ENCODE results near the gene ATL1.

ATL1 gene

GRCh38 chr14:50667684-50667995, 107.7 kb downstream of the ATL1 start:
- Histone ChIP-seq H3K9ac (ENCODE audit: low read length) (peak overlapping the region; percentile 84), H3K4me1 (ENCODE audit: control insufficient read depth, insufficient read depth, low read length) (no peaks in the 10 kb centered on the region), H3K4me3 (ENCODE audit: low read length) (peak overlapping the region; percentile 78), H3K9me3 (ENCODE audit: control insufficient read depth, low read length) (no peaks in the 10 kb centered on the region), H3K27me3 (ENCODE audit: control insufficient read depth, insufficient read depth, low read length) (no peaks in the 10 kb centered on the region), H3K36me3 (ENCODE audit: control insufficient read depth, insufficient read depth, low read length) (no peaks in the 10 kb centered on the region)

- H3K27me3 ChIP-seq (ENCODE audit: control insufficient read depth, insufficient read depth, low read length): no peaks in the 10 kb centered on the region
- peak within 1 kb of the TSS; percentile 78 for H3K4me3 ChIP-seq (ENCODE audit: low read length)
- no peaks in the 10 kb centered on the region for H3K36me3 ChIP-seq (ENCODE audit: control insufficient read depth, insufficient read depth, low read length)
- H3K4me1 ChIP-seq (ENCODE audit: control insufficient read depth, insufficient read depth, low read length): no peaks in the 10 kb centered on the region
- H3K9ac ChIP-seq (ENCODE audit: low read length): peak within 1 kb of the TSS; percentile 84
- H3K9me3 ChIP-seq (ENCODE audit: control insufficient read depth, low read length): no peaks in the 10 kb centered on the region
Observed at GRCh38 chr14:50667996-50668825, 108.3 kb downstream of the ATL1 start, which contains the start of gene SAV1. SAV1 (minus strand) TSS chr14:50668306; CDS start chr14:50667967, 339 bp downstream.

GRCh38 chr14:50668826-50669143, 108.8 kb downstream of the ATL1 start:
- H3K27me3 ChIP-seq (ENCODE audit: control insufficient read depth, insufficient read depth, low read length): no peaks in the 10 kb centered on the region
- peak overlapping the region; percentile 84 for H3K9ac ChIP-seq (ENCODE audit: low read length)
- H3K4me3 ChIP-seq (ENCODE audit: low read length): peak overlapping the region; percentile 67
- no peaks in the 10 kb centered on the region for H3K4me1 ChIP-seq (ENCODE audit: control insufficient read depth, insufficient read depth, low read length)
- H3K9me3 ChIP-seq (ENCODE audit: control insufficient read depth, low read length): no peaks in the 10 kb centered on the region
- H3K36me3 ChIP-seq (ENCODE audit: control insufficient read depth, insufficient read depth, low read length): no peaks in the 10 kb centered on the region

- H3K9me3 ChIP-seq (ENCODE audit: control insufficient read depth, low read length): no peaks in the 10 kb centered on the region
- H3K9ac ChIP-seq (ENCODE audit: low read length): no peak overlapping the region
- no peaks in the 10 kb centered on the region for H3K27me3 ChIP-seq (ENCODE audit: control insufficient read depth, insufficient read depth, low read length)
- no peaks in the 10 kb centered on the region for H3K4me1 ChIP-seq (ENCODE audit: control insufficient read depth, insufficient read depth, low read length)
- H3K4me3 ChIP-seq (ENCODE audit: low read length): no peak overlapping the region
- H3K36me3 ChIP-seq (ENCODE audit: control insufficient read depth, insufficient read depth, low read length): no peaks in the 10 kb centered on the region
Observed at GRCh38 chr14:50669441-50669986, 109.6 kb downstream of the ATL1 start.

GRCh38 chr14:50670196-50670865, 110.4 kb downstream of the ATL1 start:
- Histone ChIP-seq H3K4me1 (ENCODE audit: control insufficient read depth, insufficient read depth, low read length) (no peaks in the 10 kb centered on the region), H3K9me3 (ENCODE audit: control insufficient read depth, low read length) (no peaks in the 10 kb centered on the region), H3K9ac (ENCODE audit: low read length) (no peak overlapping the region), H3K27me3 (ENCODE audit: control insufficient read depth, insufficient read depth, low read length) (no peaks in the 10 kb centered on the region), H3K4me3 (ENCODE audit: low read length) (no peak overlapping the region), H3K36me3 (ENCODE audit: control insufficient read depth, insufficient read depth, low read length) (no peaks in the 10 kb centered on the region)

GRCh38 chr14:50670866-50671256, 110.9 kb downstream of the ATL1 start:
- H3K36me3 ChIP-seq (ENCODE audit: control insufficient read depth, insufficient read depth, low read length): no peaks in the 10 kb centered on the region
- no peaks in the 10 kb centered on the region for H3K9me3 ChIP-seq (ENCODE audit: control insufficient read depth, low read length)
- no peaks in the 10 kb centered on the region for H3K4me1 ChIP-seq (ENCODE audit: control insufficient read depth, insufficient read depth, low read length)
- no peak overlapping the region for H3K4me3 ChIP-seq (ENCODE audit: low read length)
- H3K9ac ChIP-seq (ENCODE audit: low read length): no peak overlapping the region
- no peaks in the 10 kb centered on the region for H3K27me3 ChIP-seq (ENCODE audit: control insufficient read depth, insufficient read depth, low read length)

GRCh38 chr14:50675597-50675996, 115.7 kb downstream of the ATL1 start:
- no peak overlapping the region for H3K9ac ChIP-seq (ENCODE audit: low read length)
- H3K27me3 ChIP-seq (ENCODE audit: control insufficient read depth, insufficient read depth, low read length): peaks cover 4% of the 10 kb centered on the region
- H3K9me3 ChIP-seq (ENCODE audit: control insufficient read depth, low read length): no peaks in the 10 kb centered on the region
- peaks cover 18% of the 10 kb centered on the region for H3K4me1 ChIP-seq (ENCODE audit: control insufficient read depth, insufficient read depth, low read length)
- no peak overlapping the region for H3K4me3 ChIP-seq (ENCODE audit: low read length)
- H3K36me3 ChIP-seq (ENCODE audit: control insufficient read depth, insufficient read depth, low read length): no peaks in the 10 kb centered on the region

- H3K4me3 ChIP-seq (ENCODE audit: low read length): no peak overlapping the region
- H3K36me3 ChIP-seq (ENCODE audit: control insufficient read depth, insufficient read depth, low read length): no peaks in the 10 kb centered on the region
- H3K27me3 ChIP-seq (ENCODE audit: control insufficient read depth, insufficient read depth, low read length): peaks cover 4% of the 10 kb centered on the region
- H3K9me3 ChIP-seq (ENCODE audit: control insufficient read depth, low read length): no peaks in the 10 kb centered on the region
- H3K9ac ChIP-seq (ENCODE audit: low read length): no peak overlapping the region
- peaks cover 18% of the 10 kb centered on the region for H3K4me1 ChIP-seq (ENCODE audit: control insufficient read depth, insufficient read depth, low read length)
Observed at GRCh38 chr14:50676814-50677516, 117.0 kb downstream of the ATL1 start.

GRCh38 chr14:50677527-50678063, 117.7 kb downstream of the ATL1 start:
- Histone ChIP-seq H3K36me3 (ENCODE audit: control insufficient read depth, insufficient read depth, low read length) (no peaks in the 10 kb centered on the region), H3K9me3 (ENCODE audit: control insufficient read depth, low read length) (no peaks in the 10 kb centered on the region), H3K4me1 (ENCODE audit: control insufficient read depth, insufficient read depth, low read length) (peaks cover 18% of the 10 kb centered on the region), H3K9ac (ENCODE audit: low read length) (no peak overlapping the region), H3K4me3 (ENCODE audit: low read length) (no peak overlapping the region), H3K27me3 (ENCODE audit: control insufficient read depth, insufficient read depth, low read length) (peaks cover 4% of the 10 kb centered on the region)

GRCh38 chr14:50678163-50678562, 118.2 kb downstream of the ATL1 start:
- Histone ChIP-seq H3K36me3 (ENCODE audit: control insufficient read depth, insufficient read depth, low read length) (no peaks in the 10 kb centered on the region), H3K4me1 (ENCODE audit: control insufficient read depth, insufficient read depth, low read length) (peaks cover 18% of the 10 kb centered on the region)

GRCh38 chr14:50679674-50680073, 119.7 kb downstream of the ATL1 start:
- Histone ChIP-seq H3K9ac (ENCODE audit: low read length) (no peak overlapping the region), H3K4me3 (ENCODE audit: low read length) (no peak overlapping the region), H3K9me3 (ENCODE audit: control insufficient read depth, low read length) (no peaks in the 10 kb centered on the region), H3K27me3 (ENCODE audit: control insufficient read depth, insufficient read depth, low read length) (peaks cover 4% of the 10 kb centered on the region), H3K4me1 (ENCODE audit: control insufficient read depth, insufficient read depth, low read length) (peaks cover 18% of the 10 kb centered on the region), H3K36me3 (ENCODE audit: control insufficient read depth, insufficient read depth, low read length) (no peaks in the 10 kb centered on the region)

More at GRCh38 chr14:50678163-50678562, 118.2 kb downstream of the ATL1 start:
- Histone ChIP-seq H3K27me3 (ENCODE audit: control insufficient read depth, insufficient read depth, low read length) (peaks cover 4% of the 10 kb centered on the region), H3K9me3 (ENCODE audit: control insufficient read depth, low read length) (no peaks in the 10 kb centered on the region), H3K4me3 (ENCODE audit: low read length) (no peak overlapping the region), H3K9ac (ENCODE audit: low read length) (no peak overlapping the region)
